Cardiac muscle cell (in vitro differentiated cells and primary cell): ENCODE data around the gene MFAP4. TPM values are rescaled to one million over a fixed set of nuclear protein-coding genes. Genes with fewer than 3 reads are reported as not detected.

Experiments used
- DNase-seq, 2 donors: peaks; one replicate each; pipeline versions ENCODE4 v3.0.0 to v3.0.0-alpha.2; 2010 to 2017; ENCODE audit warnings: low read depth in 1 of 2, low spot score in 1 of 2
- H3K27ac ChIP-seq: fragments of 200-600 bp; sonication (generic); 2 replicates; pipeline ENCODE4 v1.5.1; 2016
- H3K27me3 ChIP-seq: fragments of 200-600 bp; sonication (generic); 2 replicates; pipeline ENCODE4 v1.6.0; 2016; ENCODE audit warnings: control low read depth
- H3K36me3 ChIP-seq: fragments of 200-600 bp; sonication (generic); 2 replicates; pipeline ENCODE4 v1.5.1; 2016; ENCODE audit warnings: control low read depth
- H3K4me1 ChIP-seq: fragments of 200-600 bp; sonication (generic); 2 replicates; pipeline ENCODE4 v1.8.1; 2017; ENCODE audit warnings: low read depth, mild to moderate bottlenecking, mixed run types
- H3K4me3 ChIP-seq: fragments of 200-600 bp; sonication (generic); 2 replicates; pipeline ENCODE4 v1.5.1; 2016; ENCODE audit warnings: mild to moderate bottlenecking
- H3K9me3 ChIP-seq: fragments of 200-600 bp; sonication (generic); 2 replicates; pipeline ENCODE4 v1.5.1; 2017; ENCODE audit warnings: low read depth, mild to moderate bottlenecking, control low read depth
- CTCF ChIP-seq: IDR thresholded peaks from 2 replicates; pipeline ENCODE4 v1.5.1; 2012; ENCODE audit warnings: low read depth, mild to moderate bottlenecking, low read length
- polyA plus RNA-seq: library from polyadenylated mRNA; unstranded; fragments of >200 nt; fragmentation: Nextera tagmentation; extraction: Ambion mirVana; gene quantifications from 2 replicates; pipeline ENCODE4 v1.2.1, GENCODE V29; 2016
- total RNA-seq: library from RNA; depleted of rRNA; stranded (reverse); fragments of >200 nt; gene quantifications from 2 replicates; pipeline ENCODE4 v1.2.3, GENCODE V29; 2016

MFAP4 gene
- total and polyA plus RNA-seq, 2 experiments from 2014 or later, result 16.7 to 23.4 TPM

DNA sequence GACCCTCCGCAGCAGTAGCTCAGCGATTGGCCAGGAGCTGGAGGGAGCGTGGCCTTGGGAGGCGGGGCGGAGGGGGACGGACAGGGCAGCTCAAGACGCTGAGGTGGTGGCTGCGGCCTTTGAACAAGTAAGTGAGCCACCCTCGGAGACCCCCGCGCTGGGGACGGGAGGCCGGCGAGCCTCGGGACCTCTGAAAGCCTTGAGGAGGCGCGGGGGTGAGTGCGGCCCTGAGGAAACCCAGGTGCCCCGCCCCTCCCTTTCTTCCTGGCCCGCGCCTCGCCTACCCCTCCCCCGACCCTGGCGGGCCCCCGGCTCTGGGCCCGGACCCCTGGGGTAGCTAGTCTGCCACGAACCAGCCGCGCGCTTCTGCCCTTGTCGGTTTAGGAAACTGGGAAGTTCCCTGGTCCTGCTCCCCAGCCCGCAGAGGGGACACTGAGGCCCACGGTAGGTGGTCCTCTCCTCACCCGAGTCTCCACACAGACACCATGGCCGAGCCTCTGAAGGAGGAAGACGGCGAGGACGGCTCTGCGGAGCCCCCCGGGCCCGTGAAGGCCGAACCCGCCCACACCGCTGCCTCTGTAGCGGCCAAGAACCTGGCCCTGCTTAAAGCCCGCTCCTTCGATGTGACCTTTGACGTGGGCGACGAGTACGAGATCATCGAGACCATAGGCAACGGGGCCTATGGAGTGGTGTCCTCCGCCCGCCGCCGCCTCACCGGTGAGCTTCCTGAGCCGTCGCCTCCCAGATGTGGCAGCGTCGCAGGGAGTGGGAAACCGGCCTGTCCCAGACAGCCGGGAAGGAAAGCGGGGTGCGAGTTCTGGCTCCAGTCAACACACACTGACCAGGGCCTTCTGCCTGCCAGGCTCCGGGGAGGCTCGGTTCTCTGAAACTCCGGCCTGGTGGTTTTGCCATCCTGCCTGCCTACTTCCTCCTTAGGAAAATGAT lies 8.3 kb downstream of the MFAP4 start, which contains the start of gene MAPK7:
Gene MAPK7, plus strand, starts transcription at position 83 of the 945 bp plus-strand sequence. Its CDS starts 403 bp downstream, at position 486.
- TF ChIP-seq CTCF, result no peak

DNA sequence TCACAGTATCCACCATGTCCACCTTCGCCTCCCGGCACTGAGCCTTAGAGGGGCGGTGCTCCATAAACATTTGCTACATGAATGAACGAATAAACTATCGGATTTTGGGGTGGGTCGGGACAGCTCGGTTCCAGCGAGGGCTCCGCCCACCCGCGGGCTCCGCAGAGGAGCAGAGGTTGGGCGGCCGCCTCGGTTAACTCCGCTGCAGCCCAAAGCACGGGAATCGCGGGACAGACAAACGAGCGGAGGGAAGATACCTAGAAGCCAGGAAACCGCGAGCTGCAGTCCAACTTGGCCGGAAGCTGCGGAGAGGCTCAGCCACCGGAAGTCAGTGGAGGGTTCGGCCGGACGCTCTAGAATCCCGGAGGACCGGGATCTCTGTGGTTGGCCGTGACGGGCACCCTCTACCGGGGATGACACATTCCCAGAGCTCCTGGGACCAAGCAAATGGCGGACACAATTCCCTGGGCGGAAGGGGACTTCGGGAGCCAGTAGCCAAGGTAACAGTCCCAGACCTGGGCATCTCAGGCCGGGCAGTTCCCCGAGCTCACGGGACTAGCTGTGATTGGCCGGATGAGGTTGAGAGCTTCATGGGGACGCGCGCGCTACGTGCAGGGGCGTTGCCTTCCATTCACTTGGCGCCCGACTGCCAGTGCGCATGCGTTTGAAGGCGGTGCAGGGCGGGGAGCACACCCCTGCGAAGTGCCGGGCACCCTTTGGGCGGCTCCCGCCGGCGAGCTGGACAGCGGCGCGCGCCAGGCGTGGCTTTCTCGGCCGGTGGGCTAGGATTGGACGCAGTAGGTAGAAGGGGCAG lies 9.2 kb downstream of the MFAP4 start:
- Histone ChIP-seq H3K27me3 (no peaks in the 10 kb centered on the region), H3K4me3 (peak overlapping the region; percentile 81), H3K9me3 (no peaks in the 10 kb centered on the region), H3K4me1 (no peaks in the 10 kb centered on the region), H3K27ac (peak overlapping the region; percentile 88), H3K36me3 (peaks cover 25% of the 10 kb centered on the region)
- TF ChIP-seq CTCF, result peak; percentile 1
- DNase-seq, result peak; percentile 98 to 100

More for the DNA sequence above, 8.3 kb downstream of the MFAP4 start, which contains the start of gene MAPK7:
- no peak for DNase-seq
- H3K9me3 ChIP-seq, result no peaks in the 10 kb centered on the region
- no peaks in the 10 kb centered on the region for H3K4me1 ChIP-seq
- H3K27ac ChIP-seq, result peak within 1 kb of the TSS; percentile 88
- peak within 1 kb of the TSS; percentile 81 for H3K4me3 ChIP-seq
- no peaks in the 10 kb centered on the region for H3K27me3 ChIP-seq
- H3K36me3 ChIP-seq, result peaks cover 30% of the 10 kb centered on the region

GRCh38 chr17:19376811-19377210 lies 10.2 kb downstream of the MFAP4 start:
- no peaks in the 10 kb centered on the region for H3K27me3 ChIP-seq
- no peaks in the 10 kb centered on the region for H3K4me1 ChIP-seq
- H3K36me3 ChIP-seq, result peaks cover 18% of the 10 kb centered on the region
- H3K4me3 ChIP-seq, result peak overlapping the region; percentile 81
- TF ChIP-seq CTCF, result no peak
- H3K27ac ChIP-seq, result peak overlapping the region; percentile 88
- no peak for DNase-seq
- no peaks in the 10 kb centered on the region for H3K9me3 ChIP-seq

DNA sequence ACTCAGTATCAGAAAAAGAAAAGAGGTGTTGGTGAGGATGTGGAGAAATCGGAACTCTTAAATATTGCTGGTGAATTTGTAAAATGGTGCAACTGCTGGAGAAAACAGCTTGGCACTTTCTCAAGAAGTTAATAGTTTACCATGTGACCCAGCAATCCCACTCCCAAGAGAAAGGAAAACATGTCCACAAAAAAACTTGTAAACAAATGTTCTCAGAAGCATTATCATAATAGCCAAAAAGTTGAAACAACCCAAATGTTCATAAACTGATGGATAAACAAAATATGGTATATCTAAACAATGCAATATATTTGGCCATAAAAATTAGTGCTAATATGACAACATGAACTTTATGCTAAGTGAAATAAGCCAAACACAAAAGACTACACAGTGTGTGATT lies 11.3 kb downstream of the MFAP4 start:
- Histone ChIP-seq H3K27me3 (no peaks in the 10 kb centered on the region), H3K9me3 (no peaks in the 10 kb centered on the region), H3K36me3 (peaks cover 9% of the 10 kb centered on the region), H3K4me1 (no peaks in the 10 kb centered on the region), H3K4me3 (no peak overlapping the region), H3K27ac (no peak overlapping the region)
- DNase-seq, result no peak
- TF ChIP-seq CTCF, result no peak

GRCh38 chr17:19374136-19374535 lies 12.9 kb downstream of the MFAP4 start:
- no peak overlapping the region for H3K4me3 ChIP-seq
- TF ChIP-seq CTCF, result no peak
- H3K4me1 ChIP-seq, result no peaks in the 10 kb centered on the region
- no peaks in the 10 kb centered on the region for H3K27me3 ChIP-seq
- no peaks in the 10 kb centered on the region for H3K36me3 ChIP-seq
- no peaks in the 10 kb centered on the region for H3K9me3 ChIP-seq
- no peak for DNase-seq
- no peak overlapping the region for H3K27ac ChIP-seq
